Measurements from ENCODE around the gene PDE6B.
"Not testable (repeated sequence)": the region's sequence is repeated elsewhere in the genome, so short reads cannot be mapped to it uniquely, and the experiment has no call there.

Gene PDE6B

GRCh38 chr4:687048-687970 lies 61.9 kb downstream of the PDE6B start:
- DNase-seq = no peak

DNA sequence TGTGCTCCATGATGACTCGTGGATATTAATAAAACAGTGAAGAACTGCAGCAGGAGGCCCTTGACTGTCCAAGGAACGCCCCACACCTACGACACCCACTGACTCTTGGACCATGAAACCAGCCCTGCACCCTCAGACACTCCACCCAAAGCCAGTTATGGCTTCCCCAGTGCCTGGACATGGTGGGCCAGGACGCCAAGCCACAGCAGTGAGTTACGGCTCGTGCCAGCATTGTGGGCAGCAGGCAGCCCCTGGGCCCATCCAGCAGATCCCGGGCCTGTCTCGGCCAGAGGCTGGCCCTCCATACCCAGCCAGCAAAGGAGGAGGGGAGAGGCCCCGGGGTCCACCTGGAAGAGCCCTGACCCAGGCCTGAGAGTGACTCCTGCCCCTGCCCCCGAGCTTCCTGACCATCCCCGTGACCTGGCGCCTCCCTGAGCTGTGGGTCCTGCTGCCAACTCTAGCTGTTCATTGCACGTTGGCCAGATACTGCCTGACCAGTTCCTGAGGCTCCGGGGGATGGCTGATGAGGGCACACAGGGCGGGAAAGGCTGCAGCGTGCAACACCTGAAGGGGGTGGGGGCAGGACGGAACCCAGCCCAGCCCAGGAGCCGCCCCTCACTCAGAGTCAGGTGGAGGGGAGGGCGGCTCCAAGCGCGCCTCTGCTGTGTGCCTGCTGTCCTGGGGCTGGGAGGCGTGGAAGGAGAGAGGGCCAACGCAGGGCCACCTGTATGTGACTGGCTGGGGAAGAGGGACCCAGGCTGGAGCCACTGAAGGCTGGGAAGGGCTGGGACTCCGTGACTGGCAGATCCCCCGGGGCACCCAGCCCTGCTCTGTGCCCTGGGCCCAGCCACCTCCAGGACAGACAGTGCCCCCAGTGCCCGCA lies 62.8 kb downstream of the PDE6B start:
- no peak for DNase-seq

DNA sequence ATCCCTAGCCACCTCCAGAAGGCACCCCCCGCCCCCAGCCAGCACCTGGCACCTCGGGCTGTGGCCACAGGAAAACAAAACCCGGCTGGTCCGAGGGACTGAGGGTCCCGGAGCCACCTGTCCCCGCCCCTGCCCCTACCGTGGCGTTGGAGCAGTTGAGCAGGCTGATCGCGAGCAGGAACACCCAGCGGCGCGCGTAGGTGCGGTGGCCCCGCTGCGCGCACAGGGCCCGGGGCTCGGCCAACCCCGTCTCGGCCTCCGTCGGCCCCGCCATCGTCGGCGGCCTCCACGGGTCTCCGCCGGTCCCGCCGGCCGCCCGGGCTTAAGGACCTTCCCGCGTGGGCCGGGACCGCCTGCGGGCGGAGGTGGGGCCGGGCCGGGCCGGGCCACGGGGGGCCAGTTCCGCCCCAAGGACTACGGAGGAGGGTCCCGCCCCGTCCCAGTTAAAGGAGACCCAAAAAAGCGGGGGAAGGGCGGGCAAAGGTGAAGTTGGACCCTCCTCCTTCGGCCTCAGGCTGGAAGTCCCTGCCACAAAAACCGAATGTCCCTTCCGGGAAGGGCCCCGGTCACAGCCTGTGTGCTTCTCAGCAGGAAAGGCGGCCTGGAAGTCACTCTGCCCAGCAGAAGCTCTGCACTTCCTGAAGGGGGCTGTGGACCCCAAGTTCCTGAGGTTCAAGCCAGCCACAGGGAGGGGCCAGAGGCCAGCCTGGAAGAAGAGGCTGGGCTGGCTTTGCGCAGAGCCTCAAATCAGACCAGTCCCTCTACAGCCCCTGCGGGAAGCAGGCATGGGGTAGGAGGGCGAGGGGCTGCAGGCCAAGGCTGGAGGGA lies 63.7 kb downstream of the PDE6B start, which contains the start of gene SLC49A3:
TSS of gene SLC49A3 (minus strand) at position 298 of the 828 bp plus-strand sequence. CDS start at position 274, 24 bp downstream.
- no peak for DNase-seq

GRCh38 chr4:689723-690122 lies 64.3 kb downstream of the PDE6B start:
- DNase-seq = no peak

DNA sequence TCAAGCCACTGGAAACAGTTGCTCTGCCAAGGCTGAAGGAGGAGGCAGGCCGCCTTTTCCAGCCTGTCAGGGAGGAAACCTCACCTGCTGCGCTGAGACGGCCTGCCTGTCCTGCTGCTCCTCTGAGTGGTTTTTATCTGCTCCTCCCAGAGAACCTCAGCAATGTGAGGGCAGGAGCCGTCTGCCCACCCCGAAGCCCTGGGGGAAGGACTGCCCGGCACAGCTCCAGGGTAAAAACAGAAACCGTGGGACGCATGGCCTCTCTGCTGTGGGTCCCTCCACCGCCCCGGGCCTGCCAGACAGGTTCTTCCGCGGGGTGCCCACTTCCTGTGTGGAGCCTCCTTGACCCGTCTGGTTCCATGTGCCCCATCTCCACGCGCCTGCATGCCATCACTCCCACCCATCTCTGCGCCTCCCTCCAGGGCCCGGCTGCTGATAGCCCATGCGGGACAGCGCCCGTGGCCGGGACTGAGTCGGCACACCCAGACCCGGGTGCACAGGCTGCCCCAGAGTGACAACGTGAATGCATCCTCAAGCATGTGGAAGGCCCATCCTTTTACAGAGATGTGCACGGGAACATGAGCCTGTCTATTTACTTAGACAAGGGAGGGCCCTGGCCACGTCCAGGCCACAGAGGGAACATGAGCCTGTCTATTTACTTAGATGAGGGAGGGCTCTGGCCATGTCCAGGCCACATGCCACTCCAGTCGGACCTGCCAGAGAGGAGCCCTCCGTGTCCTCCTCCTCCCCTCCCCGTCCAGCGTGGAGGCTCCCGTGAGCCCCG lies 67.6 kb downstream of the PDE6B start:
- DNase-seq = no peak

DNA sequence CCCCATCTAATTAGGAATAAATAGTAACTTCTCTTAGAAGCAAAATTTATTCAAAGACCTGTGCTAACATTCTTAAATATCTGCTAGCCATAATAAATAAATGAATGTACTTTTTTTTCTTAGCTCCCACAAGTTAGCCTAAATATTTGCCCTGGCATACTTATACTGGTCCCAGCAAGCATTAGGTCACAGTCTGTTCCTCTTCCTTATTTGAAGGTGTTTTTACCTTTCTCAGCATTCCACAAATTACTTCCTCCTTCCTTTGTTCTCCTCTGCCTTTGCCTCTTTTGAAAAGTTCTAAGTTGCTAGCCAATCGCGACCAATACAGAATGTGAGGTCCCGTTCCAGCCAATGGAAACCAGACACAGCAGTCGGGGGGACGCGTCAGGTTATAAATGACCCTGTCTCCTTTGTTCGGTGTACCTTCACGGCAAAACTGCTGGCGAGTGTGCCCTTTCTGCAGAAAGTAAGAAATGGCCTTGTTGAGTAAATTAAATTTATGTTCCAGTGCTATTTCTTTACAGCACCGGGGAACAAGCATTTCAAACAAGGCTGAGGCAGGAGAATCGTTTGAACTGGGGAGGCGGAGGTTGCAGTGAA lies 69.1 kb downstream of the PDE6B start:
- not testable (repeated sequence) for DNase-seq

- no peak for DNase-seq
Measured at GRCh38 chr4:699816-700580, 74.6 kb downstream of the PDE6B start.

- no peak for DNase-seq
Measured at GRCh38 chr4:700587-701264, 75.4 kb downstream of the PDE6B start.

DNA sequence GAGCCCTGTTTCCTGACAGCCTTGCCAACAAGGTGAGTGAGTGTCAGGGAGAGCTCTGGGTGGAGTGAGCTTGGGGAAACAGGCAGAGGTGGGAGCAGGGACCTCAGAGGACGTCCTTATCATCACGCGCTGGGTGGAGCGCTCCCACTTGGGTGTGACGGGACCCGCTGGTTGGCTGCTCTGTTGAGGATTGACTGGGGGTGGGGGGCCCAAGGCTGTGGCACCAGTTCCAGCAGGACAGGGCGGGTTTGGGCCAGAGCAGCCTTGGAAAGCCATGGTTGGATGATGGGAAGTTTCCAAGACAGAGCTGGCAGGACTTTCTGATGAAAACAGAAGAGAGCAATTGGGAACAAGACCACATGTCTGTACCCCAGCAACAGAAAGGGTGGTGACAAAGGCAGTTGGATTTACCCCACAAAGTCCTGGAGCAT lies 77.3 kb downstream of the PDE6B start:
- DNase-seq = no peak

DNA sequence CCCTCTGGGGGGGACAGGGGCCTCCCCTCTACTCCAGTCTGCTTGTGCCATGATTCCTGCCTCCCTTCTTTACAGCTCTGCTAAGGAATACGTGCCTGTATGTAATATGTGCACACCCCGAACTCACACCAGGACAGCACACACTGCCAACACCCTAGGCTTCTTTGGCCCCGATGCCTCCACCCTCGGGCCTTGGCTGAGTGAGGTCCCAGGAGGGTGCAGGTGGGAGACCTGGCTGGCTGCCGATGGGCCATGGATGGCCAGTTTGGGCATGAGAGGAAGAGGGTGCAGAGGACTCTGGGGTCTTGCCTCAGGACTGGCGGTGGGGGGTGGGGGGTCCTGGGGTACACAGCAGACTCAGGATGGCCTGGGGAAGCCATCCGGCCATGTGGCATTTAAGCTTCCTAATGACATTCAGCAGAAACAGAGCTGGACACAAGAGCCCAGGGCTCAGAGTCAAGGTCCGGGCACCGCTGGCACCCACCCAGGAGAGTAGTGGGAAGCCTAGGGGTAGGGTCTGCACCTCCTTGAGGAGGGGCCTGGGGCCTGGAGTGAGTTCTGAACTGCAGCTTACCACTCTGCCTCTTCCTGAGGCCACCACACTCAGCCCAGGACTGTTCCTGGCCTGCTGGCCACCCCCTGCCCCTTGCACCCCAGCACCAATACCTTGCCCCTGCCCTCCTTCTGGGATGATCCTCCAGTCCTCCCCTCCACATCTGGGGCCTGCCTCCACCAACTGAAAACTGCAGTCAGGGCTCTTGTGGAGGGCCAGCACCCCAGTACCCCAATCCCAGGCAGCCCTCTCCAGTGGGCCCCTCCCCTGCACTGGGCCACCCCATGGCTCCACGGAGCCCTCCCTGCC lies 78.2 kb downstream of the PDE6B start:
- DNase-seq = no peak

DNA sequence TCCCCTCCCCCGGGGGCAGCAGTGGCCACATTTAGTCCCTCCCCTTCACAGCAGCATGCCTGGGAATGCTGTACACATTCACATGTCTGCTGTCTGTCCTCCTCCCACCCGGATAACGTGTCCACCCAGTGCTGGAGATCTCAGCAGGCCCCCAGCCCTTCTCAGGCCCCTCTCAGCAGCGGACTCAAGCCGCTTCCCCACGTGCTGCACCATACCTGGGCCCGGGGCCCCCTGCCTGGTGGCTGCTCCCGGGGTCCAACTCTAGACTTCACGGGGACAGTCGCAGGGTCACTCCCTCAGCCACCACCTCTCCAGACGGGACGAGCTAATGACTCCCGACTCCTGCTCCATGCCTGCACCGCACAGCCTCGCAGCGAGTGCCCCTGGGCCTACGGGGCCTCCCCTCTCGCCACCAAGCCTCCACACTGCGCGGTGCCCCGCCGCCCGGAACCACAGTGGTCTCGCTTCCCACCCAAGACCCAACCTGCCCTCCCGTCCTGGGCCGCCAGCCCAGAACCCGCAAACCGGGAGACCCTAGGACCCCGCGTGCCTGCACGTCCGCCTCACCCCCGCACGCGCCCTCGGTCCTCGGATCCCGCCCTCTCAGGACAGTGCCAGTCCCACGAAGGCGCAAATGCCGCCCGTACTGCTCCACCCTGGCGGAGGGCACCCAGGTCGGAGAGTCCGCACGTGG lies 79.0 kb downstream of the PDE6B start:
- no peak for DNase-seq

- no peak for DNase-seq
Measured at GRCh38 chr4:704971-705277, 79.6 kb downstream of the PDE6B start.

GRCh38 chr4:705278-706082 lies 80.1 kb downstream of the PDE6B start, which contains the start of gene PCGF3:
PCGF3 (plus strand) TSS chr4:705832; CDS start chr4:733681, 27,849 bp downstream.
- DNase-seq = peak; percentile 92

GRCh38 chr4:706083-706633 lies 80.8 kb downstream of the PDE6B start:
- DNase-seq = not testable (repeated sequence)

- DNase-seq = no peak
Measured at GRCh38 chr4:706834-707598, 81.6 kb downstream of the PDE6B start.

GRCh38 chr4:707929-708630 lies 82.7 kb downstream of the PDE6B start:
- DNase-seq = no peak
